H1 (cell line): ENCODE results near the gene ABCA1. TPM values are rescaled to one million over a fixed set of nuclear protein-coding genes. Genes with fewer than 3 reads are reported as not detected.

ENCODE experiments used
- CTCF ChIA-PET: fragments of 300-600 bp; sonication (Branson Sonifier 250); formaldehyde crosslinking; loops from one replicate; lab custom pipeline; 2021; ENCODE audit not compliant: partially characterized antibody; lab: Charles Lee
- POLR2A ChIA-PET: fragments of 300-600 bp; sonication (Branson Sonifier 250); formaldehyde crosslinking; loops from one replicate; lab custom pipeline; 2021; ENCODE audit warnings: inconsistent platforms; ENCODE audit not compliant: partially characterized antibody; lab: Charles Lee
- DNase-seq, 2 experiments: peaks; one replicate each; pipeline versions ENCODE4 v3.0.0 to v3.0.0-alpha.2; 2010 to 2022; ENCODE audit warnings: low spot score in 2 of 2, low read depth in 1 of 2, mixed read lengths in 1 of 2
- FAIRE-seq: peaks from 2 replicates; lab custom pipeline; 2011; peaks lifted over from hg19 to GRCh38; lab: Jason Lieb, UNC
- H2AFZ ChIP-seq: 2 replicates; pipeline ENCODE4 v1.8.1; 2012; ENCODE audit warnings: low read length, inconsistent platforms
- H2AK5ac ChIP-seq: 2 replicates; pipeline ENCODE4 v1.6.1; 2013; ENCODE audit warnings: low read depth, low read length
- H2BK120ac ChIP-seq: replicated peaks from 2 replicates; pipeline ENCODE3; 2013; ENCODE audit warnings: low read depth, low read length, inconsistent platforms
- H2BK12ac ChIP-seq: 2 replicates; pipeline ENCODE4 v1.6.1; 2013; ENCODE audit warnings: low read depth, low read length
- H2BK15ac ChIP-seq: 2 replicates; pipeline ENCODE4 v1.6.1; 2013; ENCODE audit warnings: low read length
- H2BK20ac ChIP-seq: 2 replicates; pipeline ENCODE4 v1.6.1; 2013; ENCODE audit warnings: low read length
- H2BK5ac ChIP-seq: 2 replicates; pipeline ENCODE4 v1.6.1; 2013; ENCODE audit warnings: low read depth, low read length
- H3K14ac ChIP-seq: 2 replicates; pipeline ENCODE4 v1.6.1; 2013; ENCODE audit warnings: inconsistent platforms; ENCODE audit not compliant: insufficient read length
- H3K18ac ChIP-seq: 2 replicates; pipeline ENCODE4 v1.6.1; 2013; ENCODE audit warnings: low read length; ENCODE audit errors: extremely low read depth
- H3K23ac ChIP-seq: 2 replicates; pipeline ENCODE4 v1.6.1; 2013; ENCODE audit warnings: inconsistent platforms; ENCODE audit not compliant: insufficient read length
- H3K23me2 ChIP-seq: 2 replicates; pipeline ENCODE4 v1.6.1; 2013; ENCODE audit warnings: low read depth, low read length
- H3K27ac ChIP-seq: 2 replicates; pipeline ENCODE4 v1.6.1; 2011; ENCODE audit warnings: low read depth, low read length, inconsistent platforms
- H3K27me3 ChIP-seq, 4 experiments: replicated peaks in 1 of 4; 1 replicate in 1 of 4; 2 replicates in 3 of 4; pipeline versions ENCODE4 v1.6.1 to v1.8.1; 2011 to 2013; ENCODE audit warnings: low read length in 3 of 4, mild to moderate bottlenecking in 3 of 4, inconsistent platforms in 2 of 4, mixed read lengths in 2 of 4, moderate library complexity in 1 of 4; ENCODE audit not compliant: control insufficient read depth in 3 of 4, insufficient read depth in 3 of 4; ENCODE audit errors: extremely low read depth in 1 of 4
- H3K36me3 ChIP-seq, 4 experiments: 2 replicates each; pipeline versions ENCODE4 v1.6.1 to v1.8.1; 2011 to 2013; ENCODE audit warnings: mild to moderate bottlenecking in 4 of 4, low read length in 3 of 4, moderate library complexity in 2 of 4, control low read depth in 1 of 4, inconsistent platforms in 1 of 4; ENCODE audit not compliant: insufficient read depth in 4 of 4, control insufficient read depth in 2 of 4
- H3K4ac ChIP-seq: replicated peaks from 2 replicates; pipeline ENCODE3; 2013; ENCODE audit warnings: low read length, low read depth, mixed read lengths, inconsistent platforms; ENCODE audit not compliant: insufficient read length
- H3K4me1 ChIP-seq, 4 experiments: replicated peaks in 1 of 4; 1 replicate in 1 of 4; 2 replicates in 3 of 4; pipeline versions ENCODE4 v1.6.1 to v1.8.1; 2011 to 2013; ENCODE audit warnings: low read length in 3 of 4, inconsistent platforms in 2 of 4, mixed read lengths in 1 of 4; ENCODE audit not compliant: insufficient read depth in 4 of 4, control insufficient read depth in 3 of 4
- H3K4me2 ChIP-seq, 2 experiments: 2 replicates each; pipeline versions ENCODE4 v1.6.1 to v1.8.1; 2011 to 2013; ENCODE audit warnings: low read depth in 2 of 2, low read length in 2 of 2, control low read depth in 1 of 2, inconsistent platforms in 1 of 2, mild to moderate bottlenecking in 1 of 2; ENCODE audit not compliant: insufficient read depth in 1 of 2
- H3K4me3 ChIP-seq, 4 experiments: fragments of 200-600, 300-600 bp in 1 of 4; sonication (generic), shearing (Covaris generic), sonication (Bioruptor Twin) in 1 of 4; 2 replicates each; pipeline versions ENCODE4 v1.5.1 to v1.8.1; 2011 to 2016; ENCODE audit warnings: low read length in 4 of 4, low read depth in 3 of 4, control low read depth in 2 of 4, inconsistent platforms in 2 of 4, mild to moderate bottlenecking in 2 of 4, mixed read lengths in 1 of 4, moderate library complexity in 1 of 4; ENCODE audit not compliant: insufficient read depth in 2 of 4; ENCODE audit errors: extremely low read depth in 1 of 4
- H3K56ac ChIP-seq: replicated peaks from 2 replicates; pipeline ENCODE3; 2013; ENCODE audit warnings: low read depth, mild to moderate bottlenecking, mixed read lengths, low read length, inconsistent platforms; ENCODE audit not compliant: insufficient read length
- H3K79me1 ChIP-seq: 2 replicates; pipeline ENCODE4 v1.6.1; 2013; ENCODE audit warnings: low read depth, low read length, control low read depth
- H3K79me2 ChIP-seq, 2 experiments: 2 replicates each; pipeline versions ENCODE4 v1.6.1 to v1.8.1; 2012 to 2013; ENCODE audit warnings: low read length in 2 of 2, mild to moderate bottlenecking in 2 of 2, inconsistent platforms in 1 of 2; ENCODE audit not compliant: insufficient read depth in 2 of 2, control insufficient read depth in 1 of 2
- H3K9ac ChIP-seq, 4 experiments: replicated peaks in 1 of 4; 1 replicate in 1 of 4; 2 replicates in 3 of 4; pipeline versions ENCODE4 v1.6.1 to v1.8.1; 2011 to 2013; ENCODE audit warnings: low read depth in 3 of 4, low read length in 3 of 4, control low read depth in 2 of 4, mild to moderate bottlenecking in 2 of 4, moderate library complexity in 2 of 4, inconsistent platforms in 1 of 4; ENCODE audit errors: extremely low read depth in 1 of 4
- H3K9me3 ChIP-seq, 2 experiments: 2 replicates each; pipeline versions ENCODE4 v1.6.1 to v1.8.1; 2012 to 2013; ENCODE audit warnings: mild to moderate bottlenecking in 2 of 2, moderate library complexity in 2 of 2, control low read depth in 1 of 2, inconsistent platforms in 1 of 2, low read depth in 1 of 2, low read length in 1 of 2, mixed read lengths in 1 of 2; ENCODE audit not compliant: insufficient read depth in 2 of 2
- H4K20me1 ChIP-seq, 2 experiments: replicated peaks in 1 of 2; 2 replicates each; pipeline versions ENCODE3 to v1.8.1; 2011 to 2013; ENCODE audit warnings: inconsistent platforms in 2 of 2, low read length in 2 of 2, mild to moderate bottlenecking in 1 of 2; ENCODE audit not compliant: insufficient read depth in 2 of 2, control insufficient read depth in 1 of 2
- H4K5ac ChIP-seq: 2 replicates; pipeline ENCODE4 v1.6.1; 2013; ENCODE audit warnings: low read length, low read depth, mixed read lengths, inconsistent platforms; ENCODE audit not compliant: insufficient read length
- H4K8ac ChIP-seq: 2 replicates; pipeline ENCODE4 v1.8.0; 2013; ENCODE audit warnings: mild to moderate bottlenecking, moderate library complexity, low read length, inconsistent platforms; ENCODE audit not compliant: insufficient read depth; ENCODE audit errors: extremely low read depth
- H4K91ac ChIP-seq: replicated peaks from 2 replicates; pipeline ENCODE3; 2013; ENCODE audit warnings: low read length, mixed read lengths, inconsistent platforms; ENCODE audit not compliant: insufficient read length
- CREB1 ChIP-seq: IDR thresholded peaks from 2 replicates; pipeline ENCODE4 v1.6.1; 2012; ENCODE audit warnings: inconsistent platforms
- EP300 ChIP-seq, 2 experiments: IDR thresholded peaks; 1 replicate in 1 of 2; 2 replicates in 1 of 2; pipeline ENCODE4 v1.6.1; 2011 to 2012; ENCODE audit warnings: low read depth in 2 of 2, low read length in 2 of 2, mild to moderate bottlenecking in 2 of 2, borderline replicate concordance in 1 of 2, inconsistent platforms in 1 of 2, moderate library complexity in 1 of 2
- HDAC6 ChIP-seq: IDR thresholded peaks from one replicate; pipeline ENCODE4 v1.7.1; 2012; ENCODE audit warnings: low read depth, mild to moderate bottlenecking, inconsistent platforms, low read length, moderate library complexity
- POLR2AphosphoS5 ChIP-seq: IDR thresholded peaks from 2 replicates; pipeline ENCODE4 v1.6.1; 2011; ENCODE audit warnings: low read depth, low read length
- RFX5 ChIP-seq: IDR thresholded peaks from 2 replicates; pipeline ENCODE4 v1.6.1; 2011; ENCODE audit warnings: low read depth, low read length, improper control_type of control experiment, borderline replicate concordance
- SIRT6 ChIP-seq: IDR thresholded peaks from one replicate; pipeline ENCODE4 v1.7.1; 2012; ENCODE audit warnings: low read length, inconsistent platforms
- SP1 ChIP-seq: IDR thresholded peaks from 2 replicates; pipeline ENCODE4 v1.6.1; 2011; ENCODE audit warnings: low read depth, low read length
- SRF ChIP-seq: IDR thresholded peaks from 2 replicates; pipeline ENCODE4 v1.6.1; 2011; ENCODE audit warnings: mild to moderate bottlenecking, low read depth, low read length, moderate library complexity
- WGBS, 2 experiments: shearing (Covaris generic) in 1 of 2; methylation state at CpG; one replicate each; pipeline versions ENCODE4 v1.1.6 to v1.1.7; 2013 to 2015; ENCODE audit warnings: low lambda C conversion rate in 2 of 2, mixed read lengths in 2 of 2, inconsistent platforms in 1 of 2, low coverage in 1 of 2, missing lambda C conversion rate in 1 of 2; ENCODE audit not compliant: insufficient replicate concordance in 2 of 2, insufficient coverage in 1 of 2, insufficient read length in 1 of 2; ENCODE audit errors: extremely low coverage in 1 of 2, missing lambda C conversion rate in 1 of 2; 5-methylcytosine and 5-hydroxymethylcytosine counted together
- polyA plus RNA-seq, 7 experiments: library from polyadenylated mRNA; depleted of rRNA in 3 of 7; stranded (reverse) in 5 of 7; unstranded in 2 of 7; fragments of >200 nt in 5 of 7; fragments of 200-250 nt in 2 of 7; gene quantifications; 1 replicate in 5 of 7; 2 replicates in 1 of 7; 4 replicates in 1 of 7; pipeline versions ENCODE4 v1.2.1 to v1.2.3, GENCODE V29; 2011 to 2013; ENCODE audit warnings: missing spikeins in 2 of 7, mixed read lengths in 2 of 7
- total RNA-seq: library from RNA; stranded (reverse); fragmentation: NEBNext Ultra II Directional; extraction: Animal tissue kit (Norgen Biotek cat#: 25700); gene quantifications from 2 replicates; pipeline ENCODE4 v1.2.1, GENCODE V29; 2021

The ABCA1 gene
- total and polyA plus RNA-seq, 2 of the 8 experiments (the other 6 are each of a cell fraction or from before 2014, with no cell fraction given) = 6.9 to 7.8 TPM

- H3K18ac ChIP-seq = no peak overlapping the region
- DNase-seq (no peak), FAIRE-seq (no peak)
- no peaks in the 10 kb centered on the region for H3K79me1 ChIP-seq
- no peak overlapping the region; the same call in 1 of the 2 replicates for H2BK12ac ChIP-seq
- 93% methylated on average over 4 of the region's 4 CpGs; no CpG with 5 or more reads in 1 of the 2 experiments for WGBS, 2 experiments
- no peak overlapping the region for H2AK5ac ChIP-seq
- H3K9me3 ChIP-seq = no peaks in the 10 kb centered on the region
- no peaks in the 10 kb centered on the region for H4K20me1 ChIP-seq
- no peaks in the 10 kb centered on the region for H3K27me3 ChIP-seq
- H3K14ac ChIP-seq = no peak overlapping the region
- H3K79me2 ChIP-seq = no peaks in the 10 kb centered on the region
- H4K8ac ChIP-seq = no peak overlapping the region
- no peak overlapping the region for H2BK120ac ChIP-seq
- no peak overlapping the region for H4K5ac ChIP-seq
- H3K4me1 ChIP-seq = peaks cover 0 to 4% (median 0%) of the 10 kb centered on the region in 4 experiments; a peak in 1 of 7 replicates
- TF ChIP-seq CREB1 = no peak
- no peak for TF ChIP-seq EP300 (IDR thresholded peaks at IDR 0.05; ENCODE audit: borderline replicate concordance in 1 of 2, low read depth in 2 of 2, low read length in 2 of 2)
- no peak for TF ChIP-seq HDAC6
- TF ChIP-seq SP1 = no peak
- TF ChIP-seq SRF = no peak
- TF ChIP-seq SIRT6 = no peak
- no peak for TF ChIP-seq POLR2AphosphoS5
- no peak for TF ChIP-seq RFX5
- no peak overlapping the region for H2BK15ac ChIP-seq
- no peak overlapping the region for H4K91ac ChIP-seq
- H2BK20ac ChIP-seq = no peak overlapping the region
- H3K23ac ChIP-seq = no peak overlapping the region
- ChIA-PET POLR2A (interaction anchor here (1.3 to 1.8 kb wide), 2 partner anchors 9 to 52 kb away, joined by 3 to 6 read pairs; partner anchors contain the start of gene ABCA1), CTCF (interaction anchor here (0.5 to 1.3 kb wide), 4 partner anchors 14 to 46 kb away, joined by 3 to 4 read pairs (median 4); no protein-coding TSS in a partner anchor)
- no peak overlapping the region for H3K27ac ChIP-seq
- H3K56ac ChIP-seq = no peak overlapping the region
- H3K23me2 ChIP-seq = no peaks in the 10 kb centered on the region
- no peak overlapping the region for H3K4ac ChIP-seq
- H2BK5ac ChIP-seq = 0 out of 2 replicates have a peak overlapping the region, but pooled peaks have one; percentile 20
- H3K36me3 ChIP-seq = no peaks in the 10 kb centered on the region; a peak in 1 of 8 replicates
- no peak overlapping the region for H3K4me2 ChIP-seq
- H3K9ac ChIP-seq = no peak overlapping the region
- no peak overlapping the region for H3K4me3 ChIP-seq
- no peak overlapping the region for H2AFZ ChIP-seq
These were observed 52.1 kb downstream of the ABCA1 start for GRCh38 chr9:104875897-104876296.
